Neuronal stem cell (in vitro differentiated cells): ENCODE measurements around the gene PDF.

Source experiments
- DNase-seq: peaks from one replicate; pipeline ENCODE4 v3.0.0-alpha.2; 2013; ENCODE audit warnings: low spot score
- H2AFZ ChIP-seq: one replicate; pipeline ENCODE4 v1.6.1; 2013; ENCODE audit warnings: mild to moderate bottlenecking, low read length, inconsistent platforms
- H2AK5ac ChIP-seq: 2 replicates; pipeline ENCODE4 v1.6.1; 2013; ENCODE audit warnings: low read depth, mild to moderate bottlenecking, inconsistent platforms, low read length, moderate library complexity, mixed read lengths
- H2BK120ac ChIP-seq: 2 replicates; pipeline ENCODE4 v1.6.1; 2013; ENCODE audit warnings: low read depth, mild to moderate bottlenecking, inconsistent platforms, low read length, moderate library complexity, mixed read lengths
- H2BK12ac ChIP-seq: one replicate; pipeline ENCODE4 v1.6.1; 2013; ENCODE audit warnings: low read length, inconsistent platforms
- H2BK15ac ChIP-seq: 2 replicates; pipeline ENCODE4 v1.6.1; 2013; ENCODE audit warnings: mild to moderate bottlenecking, low read length, inconsistent platforms, mixed read lengths
- H2BK5ac ChIP-seq: one replicate; pipeline ENCODE4 v1.6.1; 2013; ENCODE audit warnings: inconsistent platforms, mild to moderate bottlenecking, low read length, moderate library complexity
- H3K14ac ChIP-seq: one replicate; pipeline ENCODE4 v1.6.1; 2013; ENCODE audit warnings: low read length, inconsistent platforms
- H3K18ac ChIP-seq: 2 replicates; pipeline ENCODE4 v1.6.1; 2013; ENCODE audit warnings: low read length, inconsistent platforms
- H3K23ac ChIP-seq: 2 replicates; pipeline ENCODE4 v1.6.1; 2013; ENCODE audit warnings: low read depth, mild to moderate bottlenecking, mixed read lengths, low read length, inconsistent platforms; ENCODE audit not compliant: poor library complexity
- H3K27ac ChIP-seq: replicated peaks from 3 replicates; pipeline ENCODE4 v1.5.1; 2013; ENCODE audit warnings: low read length, inconsistent platforms
- H3K27me3 ChIP-seq, 3 experiments: 2 replicates each; pipeline ENCODE4 v1.6.1; 2013; ENCODE audit warnings: low read length in 3 of 3, mild to moderate bottlenecking in 2 of 3, inconsistent platforms in 1 of 3, low read depth in 1 of 3, mixed read lengths in 1 of 3, moderate library complexity in 1 of 3; ENCODE audit not compliant: control insufficient read depth in 3 of 3, insufficient read depth in 3 of 3
- H3K36me3 ChIP-seq, 2 donors: replicated peaks in 1 of 2; 2 replicates each; pipeline ENCODE4 v1.6.1; 2013; ENCODE audit warnings: low read length in 2 of 2; ENCODE audit not compliant: control insufficient read depth in 2 of 2, insufficient read depth in 2 of 2
- H3K4ac ChIP-seq: 2 replicates; pipeline ENCODE4 v1.6.1; 2013; ENCODE audit warnings: inconsistent platforms, mild to moderate bottlenecking, low read length, moderate library complexity
- H3K4me1 ChIP-seq, 2 donors: 1 replicate in 1 of 2; 2 replicates in 1 of 2; pipeline ENCODE4 v1.6.1; 2013; ENCODE audit warnings: low read length in 2 of 2, low read depth in 1 of 2; ENCODE audit not compliant: control insufficient read depth in 2 of 2, insufficient read depth in 1 of 2
- H3K4me2 ChIP-seq: one replicate; pipeline ENCODE4 v1.6.1; 2013; ENCODE audit warnings: mild to moderate bottlenecking, low read length, inconsistent platforms; ENCODE audit not compliant: insufficient read depth, poor library complexity, severe bottlenecking
- H3K4me3 ChIP-seq, 2 donors: 2 replicates each; pipeline ENCODE4 v1.5.1; 2013; ENCODE audit warnings: low read length in 2 of 2, mild to moderate bottlenecking in 2 of 2, inconsistent platforms in 1 of 2, moderate library complexity in 1 of 2
- H3K79me1 ChIP-seq: one replicate; pipeline ENCODE4 v1.6.1; 2013; ENCODE audit warnings: low read depth, mild to moderate bottlenecking, inconsistent platforms, low read length, moderate library complexity
- H3K9ac ChIP-seq: one replicate; pipeline ENCODE4 v1.6.1; 2013; ENCODE audit warnings: mild to moderate bottlenecking, low read depth, low read length, inconsistent platforms; ENCODE audit not compliant: poor library complexity
- H3K9me3 ChIP-seq, 2 donors: replicated peaks in 1 of 2; 2 replicates each; pipeline versions ENCODE3 to v1.6.1; 2013; ENCODE audit warnings: low read length in 2 of 2, mild to moderate bottlenecking in 2 of 2, inconsistent platforms in 1 of 2, low read depth in 1 of 2, mixed read lengths in 1 of 2, moderate library complexity in 1 of 2; ENCODE audit not compliant: control insufficient read depth in 2 of 2, insufficient read depth in 1 of 2
- H4K8ac ChIP-seq: one replicate; pipeline ENCODE4 v1.6.1; 2013; ENCODE audit warnings: low read depth, mild to moderate bottlenecking, inconsistent platforms, low read length, moderate library complexity
- H4K91ac ChIP-seq: one replicate; pipeline ENCODE4 v1.6.1; 2013; ENCODE audit warnings: low read length, low read depth, mild to moderate bottlenecking, inconsistent platforms; ENCODE audit not compliant: poor library complexity
- WGBS, 2 donors: extraction: QIAGEN DNeasy Blood & Tissue Kit; methylation state at CpG; one replicate each; pipeline ENCODE4 v1.1.7; 2013; ENCODE audit warnings: missing lambda C conversion rate in 2 of 2, mixed read lengths in 1 of 2; ENCODE audit not compliant: insufficient read length in 2 of 2, insufficient replicate concordance in 1 of 2; ENCODE audit errors: extremely low coverage in 2 of 2; 5-methylcytosine and 5-hydroxymethylcytosine counted together

The PDF gene

DNA sequence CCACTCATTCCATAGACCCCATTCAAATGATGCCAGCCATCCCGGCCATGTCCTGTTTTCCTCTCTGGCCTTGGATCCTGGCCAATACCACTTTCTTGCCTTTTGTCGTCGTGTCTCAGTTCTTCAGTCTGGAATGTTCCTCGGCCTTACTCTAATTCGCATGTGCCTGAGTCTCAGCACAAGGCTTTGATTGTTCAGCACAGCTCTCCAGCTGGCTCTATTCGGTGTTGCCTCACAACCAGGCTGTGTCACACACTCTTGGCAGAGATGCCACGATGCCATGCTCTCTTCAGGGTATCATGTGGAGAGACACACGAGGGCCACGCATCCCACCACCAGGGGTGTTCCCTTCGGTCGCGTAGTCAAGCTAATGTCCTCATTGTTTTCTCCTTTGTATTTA lies 21.1 kb downstream of the PDF start:
- H3K4me2 ChIP-seq, result no peak overlapping the region
- H3K18ac ChIP-seq, result peak overlapping the region; percentile 28
- H4K91ac ChIP-seq, result peak overlapping the region; percentile 87
- H2BK12ac ChIP-seq, result no peak overlapping the region
- H2BK15ac ChIP-seq, result no peak overlapping the region
- no peak overlapping the region for H2AK5ac ChIP-seq
- H3K79me1 ChIP-seq, result peaks cover 9% of the 10 kb centered on the region
- H2AFZ ChIP-seq, result no peak overlapping the region
- no peak overlapping the region for H2BK5ac ChIP-seq
- no peak overlapping the region for H4K8ac ChIP-seq
- H3K36me3 ChIP-seq, result peaks cover 4 to 31% of the 10 kb centered on the region in 2 donors
- peak overlapping the region; percentile 89 for H3K14ac ChIP-seq
- H3K23ac ChIP-seq, result no peak overlapping the region
- no peaks in the 10 kb centered on the region for H3K9me3 ChIP-seq
- no peak overlapping the region for H3K9ac ChIP-seq
- H3K27me3 ChIP-seq, result no peaks in the 10 kb centered on the region
- H3K4ac ChIP-seq, result no peak overlapping the region
- H3K27ac ChIP-seq, result no peak overlapping the region
- H3K4me1 ChIP-seq, result peaks cover 2 to 4% of the 10 kb centered on the region in 2 donors
- no CpG with 5 or more reads among the region's 12 CpGs for WGBS, 2 donors
- no peak for DNase-seq
- no peak overlapping the region for H2BK120ac ChIP-seq
- H3K4me3 ChIP-seq, result peak overlapping the region in 1 of 2 donors; percentile 68

DNA sequence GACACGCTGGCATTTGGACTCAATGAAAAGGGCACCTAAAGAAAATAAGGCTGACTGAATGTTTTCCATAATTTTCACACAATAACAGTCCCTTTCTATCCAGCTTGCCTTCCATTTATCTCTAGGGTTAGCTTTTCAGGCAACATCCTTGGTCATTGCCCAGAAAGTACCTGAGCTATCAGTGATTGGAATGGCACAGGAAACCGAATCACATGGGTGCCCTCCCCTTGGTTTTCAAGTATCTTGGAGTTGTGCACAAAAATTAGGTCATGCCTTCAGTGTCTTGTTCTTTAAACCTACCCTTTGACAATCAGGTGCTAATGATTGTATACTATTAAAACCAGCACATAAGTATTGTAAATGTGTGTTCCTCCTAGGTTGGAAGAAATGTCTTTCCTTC lies 22.5 kb downstream of the PDF start:
- Histone ChIP-seq H3K18ac (no peak overlapping the region), H2BK15ac (no peak overlapping the region), H3K36me3 (peaks cover 0 to 29% of the 10 kb centered on the region in 2 donors), H2AFZ (no peak overlapping the region), H4K8ac (no peak overlapping the region), H2AK5ac (no peak overlapping the region), H3K4me3 (no peak overlapping the region), H3K9me3 (no peaks in the 10 kb centered on the region), H3K79me1 (peaks cover 9% of the 10 kb centered on the region), H2BK12ac (no peak overlapping the region), H2BK120ac (no peak overlapping the region), H3K4me1 (peaks cover 4 to 5% of the 10 kb centered on the region in 2 donors), H2BK5ac (no peak overlapping the region), H4K91ac (no peak overlapping the region), H3K23ac (no peak overlapping the region), H3K4me2 (no peak overlapping the region), H3K4ac (no peak overlapping the region), H3K14ac (no peak overlapping the region), H3K9ac (no peak overlapping the region), H3K27ac (no peak overlapping the region), H3K27me3 (no peaks in the 10 kb centered on the region)
- no peak for DNase-seq
- WGBS, 2 donors, result no CpG with 5 or more reads among the region's 2 CpGs

DNA sequence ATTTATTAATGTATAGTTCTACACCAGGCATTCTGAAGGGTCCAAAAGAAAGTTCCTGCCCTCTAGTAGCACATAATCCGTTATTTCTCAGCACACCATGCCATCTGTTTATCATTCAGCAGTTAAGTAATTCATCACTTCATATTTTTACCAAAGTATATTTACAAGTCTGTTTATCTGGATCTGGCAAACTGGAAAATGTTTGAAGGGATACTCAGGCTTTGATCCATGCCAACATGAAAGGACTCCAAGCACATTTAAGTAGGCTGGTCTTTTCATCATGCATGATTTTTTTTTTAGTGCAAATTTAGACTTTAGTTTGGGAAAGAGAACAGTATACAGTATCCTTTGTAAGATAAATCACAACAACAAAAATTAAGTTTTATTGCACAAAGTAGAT lies 23.3 kb downstream of the PDF start:
- H3K79me1 ChIP-seq, result peaks cover 9% of the 10 kb centered on the region
- no peak overlapping the region for H3K9ac ChIP-seq
- no peak overlapping the region for H2BK5ac ChIP-seq
- H2AFZ ChIP-seq, result no peak overlapping the region
- peaks cover 2 to 5% of the 10 kb centered on the region in 2 donors for H3K4me1 ChIP-seq
- no peak overlapping the region for H2BK12ac ChIP-seq
- H3K23ac ChIP-seq, result no peak overlapping the region
- no peak overlapping the region for H4K91ac ChIP-seq
- no peak overlapping the region for H3K4me3 ChIP-seq
- H3K4ac ChIP-seq, result no peak overlapping the region
- H3K27ac ChIP-seq, result no peak overlapping the region
- no peaks in the 10 kb centered on the region for H3K27me3 ChIP-seq
- H3K9me3 ChIP-seq, result no peaks in the 10 kb centered on the region
- H2BK120ac ChIP-seq, result no peak overlapping the region
- no peak overlapping the region for H2AK5ac ChIP-seq
- no peak overlapping the region for H3K18ac ChIP-seq
- no peak overlapping the region for H3K4me2 ChIP-seq
- H3K14ac ChIP-seq, result no peak overlapping the region
- DNase-seq, result no peak
- no peak overlapping the region for H2BK15ac ChIP-seq
- no CpG with 5 or more reads among the region's 1 CpG for WGBS, 2 donors
- peaks cover 2 to 34% of the 10 kb centered on the region in 2 donors for H3K36me3 ChIP-seq
- H4K8ac ChIP-seq, result no peak overlapping the region

DNA sequence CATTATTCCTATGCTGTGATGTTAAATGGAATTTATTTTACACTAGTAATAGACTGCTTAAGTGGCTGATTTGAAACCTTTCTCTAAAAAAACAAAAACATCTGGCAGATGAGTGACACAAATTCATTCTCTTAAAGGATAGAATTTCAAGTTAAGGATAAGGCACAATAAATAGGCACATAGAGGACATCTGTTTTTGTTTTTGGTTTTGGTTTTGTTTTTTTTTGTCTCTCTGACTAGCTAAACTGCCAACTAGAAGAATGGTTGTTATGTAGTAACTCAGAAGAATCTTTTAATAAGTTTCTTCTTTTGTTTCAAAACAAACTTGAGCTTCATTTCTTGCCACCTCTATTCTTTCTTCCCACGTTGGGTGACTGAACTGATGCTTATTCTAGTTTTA lies 24.4 kb downstream of the PDF start:
- WGBS, 2 donors, result no CpG with 5 or more reads among the region's 1 CpG
- Histone ChIP-seq H2AK5ac (no peak overlapping the region), H2BK12ac (no peak overlapping the region), H2BK120ac (no peak overlapping the region), H3K9me3 (no peaks in the 10 kb centered on the region), H3K27me3 (no peaks in the 10 kb centered on the region), H2BK15ac (no peak overlapping the region), H3K23ac (no peak overlapping the region), H3K4me2 (no peak overlapping the region), H3K18ac (no peak overlapping the region), H3K4ac (no peak overlapping the region), H3K79me1 (peaks cover 2% of the 10 kb centered on the region), H3K27ac (no peak overlapping the region), H4K91ac (no peak overlapping the region), H3K4me1 (peaks cover 2 to 3% of the 10 kb centered on the region in 2 donors), H3K36me3 (peaks cover 4 to 45% of the 10 kb centered on the region in 2 donors), H4K8ac (no peak overlapping the region), H3K9ac (no peak overlapping the region), H3K14ac (no peak overlapping the region), H2AFZ (no peak overlapping the region), H3K4me3 (no peak overlapping the region), H2BK5ac (no peak overlapping the region)
- no peak for DNase-seq
